ENCODE measurements around the gene RNF223.
A peak's percentile ranks its signal among the peaks of the same experiment; 100 is the strongest.
"Not testable (repeated sequence)": the region's sequence is repeated elsewhere in the genome, so short reads cannot be mapped to it uniquely, and the experiment has no call there.

RNF223 gene

DNA sequence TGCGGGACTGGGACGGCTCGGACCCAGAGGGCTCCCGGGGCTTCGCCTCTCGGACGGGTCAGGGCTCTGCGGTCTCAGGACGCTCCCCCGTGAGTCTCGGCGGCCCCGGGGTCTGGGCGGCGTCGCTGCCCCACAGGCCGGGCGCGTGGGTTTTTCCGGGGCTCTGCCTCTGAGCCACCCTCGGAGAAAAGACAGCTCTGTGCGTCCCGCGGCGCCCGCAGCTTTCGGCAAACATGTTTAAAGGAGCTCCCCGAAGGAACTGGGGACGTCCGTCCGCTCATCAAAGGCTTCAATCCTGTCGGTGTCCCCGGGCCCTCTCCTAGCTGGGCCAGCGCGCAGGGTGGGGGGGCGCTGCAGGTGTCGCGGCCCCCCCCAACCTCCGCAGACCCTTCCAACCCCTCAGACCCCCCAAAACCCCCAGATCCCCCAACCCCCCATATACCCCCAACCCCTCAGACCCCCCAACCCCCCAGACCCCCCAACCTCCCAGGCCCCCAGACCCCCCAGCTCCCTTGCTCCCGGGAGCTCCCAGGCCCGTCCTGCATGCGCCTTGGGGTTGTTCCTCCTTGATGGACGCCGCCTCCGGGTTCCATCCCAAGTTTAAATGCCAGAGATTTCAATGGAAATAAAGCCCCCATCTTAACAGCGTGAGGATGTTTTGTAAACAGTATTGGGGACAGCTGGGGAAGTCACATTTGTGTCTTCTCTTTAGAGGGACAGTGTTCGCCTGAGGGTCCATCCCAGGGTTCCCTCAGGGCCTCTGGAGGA, 42.8 kb upstream of the RNF223 start:
- H3K9me3 ChIP-seq (replicated peaks; ENCODE audit: low read length): peaks cover 4% of the 10 kb centered on the region
- no peaks in the 10 kb centered on the region for H3K36me3 ChIP-seq (ENCODE audit: insufficient read depth, low read length)
- H3K4me2 ChIP-seq (ENCODE audit: low read length): peak overlapping the region; percentile 98
- H3K4me1 ChIP-seq (ENCODE audit: control insufficient read depth, insufficient read depth, low read length): peaks cover 7% of the 10 kb centered on the region
- peak overlapping the region; percentile 50 for H3K9ac ChIP-seq (ENCODE audit: low read depth, low read length)
- peak overlapping the region; percentile 80 for H3K4me3 ChIP-seq (ENCODE audit: low read length)
- peaks cover 21% of the 10 kb centered on the region for H3K27me3 ChIP-seq (ENCODE audit: control insufficient read depth, insufficient read depth, low read length)

DNA sequence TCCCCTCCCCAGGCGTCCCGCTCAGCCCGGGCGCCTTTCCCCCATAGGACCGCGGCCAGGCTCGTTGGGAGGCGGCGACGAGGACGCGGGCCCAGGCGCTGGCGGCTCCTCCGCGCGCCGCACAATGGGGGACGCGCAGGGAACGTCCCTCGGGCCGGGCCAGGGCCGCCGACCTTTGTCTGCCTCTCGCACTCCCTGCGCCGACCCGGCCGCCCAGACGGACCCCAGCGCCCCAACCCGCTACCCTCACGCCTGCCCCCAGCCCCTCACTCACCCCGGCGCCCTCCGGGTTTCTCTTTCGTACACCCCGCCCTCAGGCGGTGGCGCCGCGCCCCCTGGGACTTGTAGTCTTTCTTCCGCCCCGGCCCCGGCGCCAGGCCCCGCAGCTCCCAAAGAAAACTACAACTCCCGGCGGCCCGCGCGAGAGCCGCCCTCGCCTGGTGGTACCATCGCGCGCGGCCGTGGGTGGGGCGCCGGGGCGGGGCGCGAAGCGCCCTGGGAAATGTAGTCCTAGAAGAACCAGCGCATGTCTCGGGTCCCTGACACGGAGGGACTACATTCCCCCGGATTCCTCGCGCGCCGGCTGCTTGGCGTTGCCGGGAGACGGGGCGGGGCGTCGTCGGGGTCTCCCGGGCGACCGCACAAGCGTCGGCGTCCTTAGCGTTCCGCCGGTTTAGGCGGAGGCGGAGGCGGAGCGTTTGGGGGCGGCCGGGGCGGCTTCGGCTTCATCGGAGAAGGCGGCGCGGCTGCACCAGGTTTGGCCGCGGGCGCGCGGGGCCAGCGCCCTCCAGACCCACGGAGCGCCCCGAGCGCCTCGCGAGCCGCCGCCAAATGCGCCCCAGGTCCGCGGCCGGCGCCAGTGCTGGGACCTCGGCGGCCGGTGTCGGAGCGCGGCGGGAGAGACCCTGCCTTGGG, 41.9 kb upstream of the RNF223 start, which contains the start of gene C1orf159:
Gene C1orf159 (minus strand): TSS at position 304 of the 915 bp plus-strand sequence. CDS start 24,546 bp downstream, outside the sequence.
- peaks cover 21% of the 10 kb centered on the region for H3K27me3 ChIP-seq (ENCODE audit: control insufficient read depth, insufficient read depth, low read length)
- no peaks in the 10 kb centered on the region for H3K36me3 ChIP-seq (ENCODE audit: insufficient read depth, low read length)
- H3K4me2 ChIP-seq (ENCODE audit: low read length): peak within 1 kb of the TSS; percentile 98
- peaks cover 4% of the 10 kb centered on the region for H3K9me3 ChIP-seq (replicated peaks; ENCODE audit: low read length)
- H3K9ac ChIP-seq (ENCODE audit: low read depth, low read length): peak within 1 kb of the TSS; percentile 78
- peak within 1 kb of the TSS; percentile 92 for H3K4me3 ChIP-seq (ENCODE audit: low read length)
- H3K4me1 ChIP-seq (ENCODE audit: control insufficient read depth, insufficient read depth, low read length): peaks cover 4% of the 10 kb centered on the region

DNA sequence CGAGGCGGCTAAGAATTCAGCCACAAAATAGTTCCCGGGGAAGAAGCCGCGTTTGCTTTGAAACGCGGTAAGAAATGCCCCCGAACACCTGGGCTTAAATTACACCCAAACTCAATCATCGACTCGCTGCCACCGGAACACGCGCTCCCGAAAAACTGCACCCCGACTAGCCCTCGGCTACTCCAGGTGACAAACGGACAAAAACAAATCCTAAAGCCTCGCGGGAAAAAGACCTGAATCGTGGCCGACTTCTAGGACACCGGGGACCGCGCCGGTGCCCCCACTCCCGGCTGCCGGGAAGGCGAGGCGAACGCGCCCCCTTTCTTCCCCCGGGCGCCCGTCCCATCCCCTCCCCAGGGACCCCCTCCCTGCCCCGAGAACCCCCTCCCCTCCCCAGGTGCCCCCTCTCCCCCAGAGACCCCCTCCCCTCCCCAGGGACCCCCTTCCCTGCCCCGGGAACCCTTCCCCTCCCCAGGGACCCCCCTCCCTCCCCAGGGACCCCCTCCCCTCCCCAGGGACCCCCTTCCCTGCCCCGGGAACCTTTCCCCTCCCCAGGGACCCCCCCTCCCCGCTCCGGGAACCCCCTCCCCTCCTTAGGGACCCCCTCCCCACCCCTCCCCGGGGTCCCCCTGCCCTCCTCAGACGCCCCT, 41.2 kb upstream of the RNF223 start:
- H3K4me1 ChIP-seq (ENCODE audit: control insufficient read depth, insufficient read depth, low read length): peaks cover 4% of the 10 kb centered on the region
- H3K9me3 ChIP-seq (replicated peaks; ENCODE audit: low read length): peaks cover 4% of the 10 kb centered on the region
- peak overlapping the region; percentile 92 for H3K4me3 ChIP-seq (ENCODE audit: low read length)
- H3K4me2 ChIP-seq (ENCODE audit: low read length): peak overlapping the region; percentile 95
- peak overlapping the region; percentile 20 for H3K9ac ChIP-seq (ENCODE audit: low read depth, low read length)
- H3K36me3 ChIP-seq (ENCODE audit: insufficient read depth, low read length): no peaks in the 10 kb centered on the region
- peaks cover 21% of the 10 kb centered on the region for H3K27me3 ChIP-seq (ENCODE audit: control insufficient read depth, insufficient read depth, low read length)

GRCh38 chr1:1114431-1114830, 40.3 kb upstream of the RNF223 start:
- H3K4me2 ChIP-seq (ENCODE audit: low read length): peak overlapping the region; percentile 95
- no peaks in the 10 kb centered on the region for H3K36me3 ChIP-seq (ENCODE audit: insufficient read depth, low read length)
- H3K27me3 ChIP-seq (ENCODE audit: control insufficient read depth, insufficient read depth, low read length): peaks cover 21% of the 10 kb centered on the region
- H3K4me3 ChIP-seq (ENCODE audit: low read length): peak overlapping the region; percentile 73
- H3K9me3 ChIP-seq (replicated peaks; ENCODE audit: low read length): peaks cover 4% of the 10 kb centered on the region
- no peak overlapping the region for H3K9ac ChIP-seq (ENCODE audit: low read depth, low read length)
- peaks cover 4% of the 10 kb centered on the region for H3K4me1 ChIP-seq (ENCODE audit: control insufficient read depth, insufficient read depth, low read length)

DNA sequence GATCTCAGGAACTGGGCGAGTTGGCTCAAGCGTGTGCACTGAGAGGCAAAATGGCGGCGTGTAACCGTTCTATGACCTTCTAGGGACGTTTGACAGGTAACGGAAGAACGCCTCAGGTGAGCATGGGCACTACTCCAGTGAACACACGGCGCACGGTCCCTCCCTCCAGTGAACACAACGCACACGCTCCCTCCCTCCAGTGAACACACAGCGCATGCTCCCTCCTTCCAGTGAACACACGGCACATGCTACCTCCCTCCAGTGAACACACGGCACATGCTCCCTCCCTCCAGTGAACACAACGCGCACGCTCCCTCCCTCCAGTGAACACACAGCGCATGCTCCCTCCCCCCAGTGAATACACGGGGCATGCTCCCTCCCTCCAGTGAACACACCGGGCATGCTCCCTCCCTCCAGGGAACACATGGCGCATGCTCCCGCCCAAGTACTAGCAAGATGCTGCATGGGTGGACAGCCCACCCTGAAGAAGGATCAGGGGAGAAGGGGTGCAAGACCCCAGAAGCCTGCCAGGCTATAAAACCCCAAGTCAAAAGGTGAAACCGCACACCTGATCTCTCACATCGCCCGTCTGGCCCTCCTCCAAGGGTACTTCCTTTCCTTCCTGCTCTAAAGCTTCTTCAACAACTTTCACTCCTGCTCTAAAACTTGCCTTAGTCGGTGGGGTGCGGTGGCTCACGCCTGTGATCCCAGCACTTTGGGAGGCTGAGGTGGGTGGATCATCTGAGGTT, 38.3 kb upstream of the RNF223 start:
- Histone ChIP-seq H3K27me3 (ENCODE audit: control insufficient read depth, insufficient read depth, low read length) (peaks cover 2% of the 10 kb centered on the region), H3K4me2 (ENCODE audit: low read length) (no peak overlapping the region), H3K36me3 (ENCODE audit: insufficient read depth, low read length) (no peaks in the 10 kb centered on the region), H3K9ac (ENCODE audit: low read depth, low read length) (no peak overlapping the region), H3K9me3 (replicated peaks; ENCODE audit: low read length) (peaks cover 4% of the 10 kb centered on the region), H3K4me3 (ENCODE audit: low read length) (no peak overlapping the region), H3K4me1 (ENCODE audit: control insufficient read depth, insufficient read depth, low read length) (peaks cover 4% of the 10 kb centered on the region)

DNA sequence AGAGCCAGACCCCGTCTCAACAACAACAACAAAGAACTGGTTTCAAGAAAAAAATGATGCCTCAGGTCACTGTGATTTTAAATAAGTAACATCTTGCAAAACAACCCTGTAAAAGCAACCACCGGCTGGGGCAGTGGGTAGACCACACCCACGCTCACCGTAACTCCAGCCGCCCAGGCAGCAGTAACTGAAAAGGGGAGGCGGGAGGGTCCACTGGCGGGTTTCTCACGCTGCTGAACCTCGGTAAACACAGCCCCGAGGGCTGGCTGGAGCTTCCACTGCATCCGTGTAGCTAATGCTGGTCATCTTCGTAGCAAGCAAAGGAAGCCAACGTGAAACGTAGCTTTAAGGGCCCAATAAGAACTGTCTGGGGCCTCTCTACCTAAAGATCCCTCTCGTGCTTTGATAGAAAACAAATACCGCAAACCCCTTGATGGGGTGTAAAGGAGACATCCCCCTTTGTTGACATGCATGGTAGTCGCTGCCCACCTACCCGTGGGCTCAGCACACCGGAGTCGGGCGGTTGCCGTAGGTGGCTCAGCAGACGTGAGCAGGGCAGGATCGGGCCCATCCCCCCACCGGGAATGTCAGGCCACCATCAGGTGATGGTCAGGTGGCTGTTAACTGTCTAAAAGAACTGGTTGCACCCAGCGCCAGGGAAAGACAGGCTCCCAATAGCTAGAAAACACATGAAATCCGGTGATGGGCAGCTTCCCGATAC, 37.6 kb upstream of the RNF223 start:
- peaks cover 4% of the 10 kb centered on the region for H3K4me1 ChIP-seq (ENCODE audit: control insufficient read depth, insufficient read depth, low read length)
- no peak overlapping the region for H3K9ac ChIP-seq (ENCODE audit: low read depth, low read length)
- H3K4me2 ChIP-seq (ENCODE audit: low read length): no peak overlapping the region
- H3K4me3 ChIP-seq (ENCODE audit: low read length): no peak overlapping the region
- no peaks in the 10 kb centered on the region for H3K36me3 ChIP-seq (ENCODE audit: insufficient read depth, low read length)
- H3K9me3 ChIP-seq (replicated peaks; ENCODE audit: low read length): peaks cover 4% of the 10 kb centered on the region
- H3K27me3 ChIP-seq (ENCODE audit: control insufficient read depth, insufficient read depth, low read length): no peaks in the 10 kb centered on the region

GRCh38 chr1:1110561-1110971, 36.5 kb upstream of the RNF223 start:
- Histone ChIP-seq H3K4me3 (ENCODE audit: low read length) (no peak overlapping the region), H3K36me3 (ENCODE audit: insufficient read depth, low read length) (no peaks in the 10 kb centered on the region), H3K4me1 (ENCODE audit: control insufficient read depth, insufficient read depth, low read length) (peaks cover 4% of the 10 kb centered on the region), H3K27me3 (ENCODE audit: control insufficient read depth, insufficient read depth, low read length) (no peaks in the 10 kb centered on the region), H3K9ac (ENCODE audit: low read depth, low read length) (no peak overlapping the region), H3K4me2 (ENCODE audit: low read length) (no peak overlapping the region), H3K9me3 (replicated peaks; ENCODE audit: low read length) (peaks cover 4% of the 10 kb centered on the region)

DNA sequence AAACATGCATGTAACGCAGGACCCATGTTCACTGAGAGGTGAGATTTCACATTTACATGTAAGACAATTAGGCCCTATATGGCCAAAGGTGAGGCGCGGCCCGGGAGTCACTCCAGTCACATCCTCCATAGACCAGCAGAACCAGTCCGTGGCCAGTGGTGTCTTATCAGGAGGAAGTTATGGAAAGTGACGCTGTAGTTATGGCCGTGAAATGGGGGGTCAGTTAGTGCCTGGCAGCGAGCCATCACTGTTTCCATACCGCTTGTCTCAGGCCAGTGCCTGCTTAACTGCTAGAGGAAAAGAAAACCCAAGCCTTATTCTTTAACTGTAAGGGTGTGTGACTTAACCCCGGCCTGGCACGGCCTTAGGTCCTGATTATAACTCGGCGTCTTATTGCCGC, 35.6 kb upstream of the RNF223 start:
- Histone ChIP-seq H3K27me3 (ENCODE audit: control insufficient read depth, insufficient read depth, low read length) (no peaks in the 10 kb centered on the region), H3K4me2 (ENCODE audit: low read length) (no peak overlapping the region), H3K9me3 (replicated peaks; ENCODE audit: low read length) (peaks cover 4% of the 10 kb centered on the region), H3K36me3 (ENCODE audit: insufficient read depth, low read length) (no peaks in the 10 kb centered on the region), H3K9ac (ENCODE audit: low read depth, low read length) (no peak overlapping the region), H3K4me1 (ENCODE audit: control insufficient read depth, insufficient read depth, low read length) (peaks cover under 1% of the 10 kb centered on the region), H3K4me3 (ENCODE audit: low read length) (no peak overlapping the region)

DNA sequence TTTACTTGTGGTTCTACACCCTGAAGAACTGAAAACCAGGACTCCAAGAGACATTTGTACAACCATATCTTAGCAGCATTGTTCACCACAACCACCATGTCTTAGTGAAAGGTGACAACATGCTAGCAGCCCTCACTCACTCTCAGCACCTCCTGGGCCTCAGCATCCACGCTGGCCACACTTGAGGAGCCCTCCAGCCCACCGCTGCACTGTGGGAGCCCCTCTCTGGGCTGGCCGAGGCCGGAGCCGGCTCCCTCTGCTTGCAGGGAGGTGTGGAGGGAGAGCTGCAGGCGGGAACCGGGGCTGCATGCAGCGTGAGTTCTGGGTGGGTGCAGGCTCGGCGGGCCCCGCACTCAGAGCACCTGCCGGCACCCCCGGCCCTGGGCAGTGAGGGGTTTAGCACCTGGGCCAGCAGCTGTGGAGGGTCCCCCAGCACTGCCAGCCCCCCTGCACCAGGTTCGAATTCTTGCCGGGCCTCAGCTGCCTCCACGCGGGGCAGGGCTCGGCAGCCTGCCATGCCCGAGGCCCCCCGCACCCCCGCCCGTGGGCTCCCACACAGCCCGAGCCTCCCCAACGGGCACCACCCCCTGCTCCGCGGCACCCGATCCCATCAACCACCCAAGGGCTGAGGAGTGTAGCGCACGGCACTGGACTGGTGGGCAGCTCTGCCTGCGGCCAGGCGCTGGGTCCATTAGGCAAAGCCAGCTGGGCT, 32.6 kb upstream of the RNF223 start:
- Histone ChIP-seq H3K4me3 (ENCODE audit: low read length) (no peak overlapping the region), H3K9ac (ENCODE audit: low read depth, low read length) (no peak overlapping the region), H3K27me3 (ENCODE audit: control insufficient read depth, insufficient read depth, low read length) (no peaks in the 10 kb centered on the region), H3K9me3 (replicated peaks; ENCODE audit: low read length) (no peaks in the 10 kb centered on the region), H3K4me2 (ENCODE audit: low read length) (no peak overlapping the region), H3K36me3 (ENCODE audit: insufficient read depth, low read length) (no peaks in the 10 kb centered on the region), H3K4me1 (ENCODE audit: control insufficient read depth, insufficient read depth, low read length) (no peaks in the 10 kb centered on the region)

- H3K9ac ChIP-seq (ENCODE audit: low read depth, low read length); H3K4me3 ChIP-seq (ENCODE audit: low read length); H3K36me3 ChIP-seq (ENCODE audit: insufficient read depth, low read length); H3K4me2 ChIP-seq (ENCODE audit: low read length); H3K27me3 ChIP-seq (ENCODE audit: control insufficient read depth, insufficient read depth, low read length); H3K4me1 ChIP-seq (ENCODE audit: control insufficient read depth, insufficient read depth, low read length); H3K9me3 ChIP-seq (replicated peaks; ENCODE audit: low read length): not testable (repeated sequence)
Observed at GRCh38 chr1:1104152-1104551, 30.0 kb upstream of the RNF223 start.
